Heart left ventricle (tissue), 13 donors: ENCODE results near the gene NCKAP1.

Experiments used
- CTCF ChIP-seq, 12 donors: fragments of 200-600 bp; sonication (generic) in 4 of 12; IDR thresholded peaks; one replicate each; pipeline versions ENCODE4 v1.5.0 to v1.8.0; 2018 to 2022; ENCODE audit warnings: antibody characterized with exemption in 12 of 12, mild to moderate bottlenecking in 5 of 12
- POLR2A ChIP-seq, 2 donors: fragments of 450-650 bp; IDR thresholded peaks; one replicate each; pipeline ENCODE4 v1.6.1; 2017; ENCODE audit warnings: antibody characterized with exemption in 2 of 2, mild to moderate bottlenecking in 2 of 2, moderate library complexity in 2 of 2
- donor health status: ischemic (EF 13 %, LVEDD 7.1; RV severe dilation, severe dysfunction).
- donor health status: DM: no; HTN: yes; CAD: no.
- donor health status: DM: no; HTN: no; CAD: no.
- donor health status: ischemic (EF 25% LVEDD 6.9; RV normal size, moderate dysfunction).
- donor health status: ischemic (EF 25% LVEDD 5.7; RV mildly dilated, moderate dysfunction).
- donor health status: ischemic (EF 35%, LVEDD 5.7; RV mildly dilated, moderate dysfunction).
- donor health status: nonischemic (EF 11% LVEDD 7.7; RV severe dilation, severe dysfunction).
- donor health status: DM: yes; HTN: yes; CAD: no.
- donor health status: PGD.
- donor health status: ischemic (EF 29% LVEDD 5.4; RV normal size, mild dysfunction).
- donor health status: nonischemic (EF 23%, LVEDD 6.1; RV moderate dilation, normal function).

- TF ChIP-seq POLR2A (IDR thresholded peaks at IDR 0.05): no peak
- TF ChIP-seq CTCF (IDR thresholded peaks at IDR 0.05): no peak
These were observed 118.2 kb downstream of the NCKAP1 start for GRCh38 chr2:182920089-182920488.
